GM19468 (cell line): ENCODE measurements around the gene MIF.
"Not testable (repeated sequence)": the region's sequence is repeated elsewhere in the genome, so short reads cannot be mapped to it uniquely, and the experiment has no call there.

ENCODE experiments used
- ATAC-seq: cut with Tn5 transposase; IDR thresholded peaks from one replicate; pipeline ENCODE4 v1.9.1; 2021; ENCODE audit warnings: mild to moderate bottlenecking, moderate library complexity, moderate number of reproducible peaks; ENCODE audit not compliant: unreplicated experiment; ENCODE audit errors: extremely low read depth

The MIF gene

DNA sequence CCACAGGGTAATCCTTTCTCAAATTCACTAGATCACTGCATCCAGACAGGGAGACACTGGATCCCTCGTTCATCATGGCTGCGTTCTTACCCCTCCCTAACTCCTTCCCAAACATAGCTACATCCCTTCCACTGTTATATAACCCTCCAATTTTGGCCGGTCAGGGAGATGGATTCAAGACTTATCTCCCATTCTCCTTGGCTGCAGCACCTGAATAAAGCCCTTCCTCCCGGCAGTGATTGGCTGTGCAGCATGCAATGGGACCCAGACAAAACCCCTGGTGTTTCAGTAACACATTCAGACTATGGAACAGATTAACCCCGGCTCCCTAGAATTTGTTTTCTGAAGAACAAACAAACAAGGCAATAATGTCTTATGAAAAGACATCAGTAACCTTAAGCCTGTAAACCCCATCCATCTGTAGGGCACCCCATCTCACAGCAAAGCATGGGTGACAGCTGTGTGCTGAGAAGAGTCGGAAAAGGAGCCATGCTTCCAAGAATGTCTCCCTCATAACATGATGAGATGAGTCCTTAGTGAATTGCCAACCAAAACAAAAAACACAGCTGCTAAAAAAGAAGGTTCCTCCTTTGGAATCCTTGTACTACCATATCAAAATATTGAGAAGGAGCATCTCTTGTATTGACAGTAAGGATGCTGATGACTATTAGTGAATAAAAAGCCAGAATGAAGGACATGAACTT is 5.0 kb downstream of the MIF start:
- ATAC-seq: no peak

DNA sequence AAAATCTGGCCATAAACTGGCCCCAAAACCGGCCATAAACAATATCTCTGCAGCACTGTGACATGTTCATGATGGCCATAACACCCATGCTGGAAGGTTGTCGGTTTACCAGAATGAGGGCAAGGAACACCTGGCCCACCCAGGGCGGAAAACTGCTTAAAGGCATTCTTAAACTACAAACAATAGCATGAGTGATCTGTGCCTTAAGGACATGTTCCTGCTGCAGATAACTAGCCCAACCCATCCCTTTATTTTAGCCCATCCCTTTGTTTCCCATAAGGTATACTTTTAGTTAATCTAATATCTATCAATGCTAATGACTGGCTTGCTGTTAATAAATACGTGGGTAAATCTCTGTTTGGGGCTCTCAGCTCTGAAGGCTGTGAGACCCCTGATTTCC is 6.0 kb downstream of the MIF start:
- ATAC-seq: not testable (repeated sequence)

DNA sequence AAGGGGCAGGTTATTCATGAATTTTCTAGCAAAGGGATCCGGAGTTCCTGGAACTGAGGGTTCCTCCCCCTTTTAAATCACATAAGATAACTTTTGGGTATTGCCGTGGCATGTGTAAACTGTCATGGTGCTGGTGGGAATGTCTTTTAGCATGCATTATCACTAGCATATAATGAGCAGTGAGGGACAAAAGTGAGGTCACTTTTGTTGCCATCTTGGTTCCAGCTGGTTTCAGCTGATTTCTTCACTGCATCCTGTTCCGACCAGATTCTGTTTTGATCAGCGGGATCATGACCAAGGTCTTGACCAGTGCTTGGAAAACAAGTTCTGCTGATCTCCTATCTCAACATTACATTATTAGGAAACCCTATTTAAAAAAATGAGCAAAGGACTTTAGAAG is 7.4 kb downstream of the MIF start:
- no peak for ATAC-seq

DNA sequence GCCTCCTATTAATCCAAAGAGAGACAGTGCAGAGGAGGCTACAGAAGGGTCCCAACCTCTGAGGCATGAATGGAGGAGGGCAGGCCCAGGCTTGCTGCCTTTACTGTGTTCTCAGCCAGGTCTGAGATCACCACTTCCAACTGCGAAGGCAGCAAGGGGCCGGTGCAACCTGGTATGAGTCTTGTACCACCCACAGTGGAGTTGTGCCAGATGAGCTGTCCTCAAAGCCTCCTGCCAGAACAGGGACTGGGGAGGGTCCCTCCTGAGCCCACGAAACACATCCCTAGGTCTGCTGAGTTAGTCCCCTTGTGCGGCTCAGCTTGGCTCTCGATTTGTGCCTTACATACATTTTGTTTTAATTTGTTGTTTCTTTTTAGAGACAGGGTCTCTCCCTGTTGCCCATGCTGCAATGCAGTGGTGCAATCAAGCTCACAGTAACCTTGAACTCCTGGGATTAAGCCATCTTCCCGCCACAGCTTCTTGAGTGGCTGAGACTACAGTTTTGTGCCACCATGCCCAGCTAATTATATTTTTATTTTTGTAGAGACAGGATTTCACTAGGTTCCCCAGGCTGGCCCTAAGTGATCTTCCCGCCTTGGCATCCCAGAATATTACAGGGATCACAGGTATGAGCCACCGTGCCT is 9.3 kb downstream of the MIF start:
- no peak for ATAC-seq

DNA sequence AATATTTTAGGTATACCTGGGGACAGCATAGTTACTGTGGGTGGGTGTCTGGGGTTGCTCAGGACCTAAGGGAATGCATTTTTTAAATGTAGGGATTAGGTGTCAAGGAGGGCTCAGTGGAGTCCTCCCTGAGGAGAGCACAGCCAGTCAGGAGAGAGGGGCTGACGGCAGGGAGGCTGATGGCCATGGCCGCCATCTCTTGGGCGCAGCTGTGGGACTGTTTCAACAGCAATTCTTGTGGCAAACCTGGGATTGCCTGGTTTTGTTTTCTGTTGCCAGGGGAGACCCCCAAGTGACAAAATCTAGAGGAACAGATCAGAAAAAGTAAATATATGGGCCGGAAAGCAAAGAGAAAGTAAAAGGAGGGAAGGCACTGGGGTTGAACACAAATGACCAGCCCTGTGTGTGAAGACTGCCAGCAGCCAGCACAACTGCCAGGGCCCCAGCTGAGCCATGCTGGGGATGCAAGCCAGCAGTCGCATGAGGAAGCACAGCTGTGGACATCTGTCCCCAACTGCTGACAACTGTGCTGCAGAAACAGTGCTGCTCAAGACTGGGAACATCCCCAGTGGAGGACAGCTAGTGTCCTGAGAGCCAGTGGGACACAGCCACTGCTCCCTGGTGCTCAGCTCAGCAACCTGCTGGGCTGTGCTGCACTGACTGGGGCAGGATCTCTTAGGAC is 10.5 kb downstream of the MIF start:
- no peak for ATAC-seq

DNA sequence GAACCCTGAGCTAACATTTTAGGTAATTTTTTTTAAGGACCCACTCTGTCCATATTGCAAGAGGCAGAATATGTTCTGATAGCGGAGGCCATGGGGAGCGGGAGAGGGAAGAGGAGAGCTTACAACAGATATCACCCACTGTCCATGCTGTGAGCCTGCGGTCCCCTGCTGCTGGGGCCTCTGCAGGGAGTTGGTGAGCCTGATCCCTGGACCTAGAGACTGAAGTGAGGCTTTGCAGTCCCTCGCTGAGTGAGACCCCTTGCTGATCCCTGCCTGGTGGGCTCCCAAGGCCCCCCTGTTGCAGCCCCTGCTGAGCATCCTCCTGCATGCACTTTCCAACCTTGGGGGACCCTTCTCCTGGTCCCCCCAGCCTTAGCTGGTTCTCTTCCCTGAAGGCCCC is 12.5 kb downstream of the MIF start:
- no peak for ATAC-seq

DNA sequence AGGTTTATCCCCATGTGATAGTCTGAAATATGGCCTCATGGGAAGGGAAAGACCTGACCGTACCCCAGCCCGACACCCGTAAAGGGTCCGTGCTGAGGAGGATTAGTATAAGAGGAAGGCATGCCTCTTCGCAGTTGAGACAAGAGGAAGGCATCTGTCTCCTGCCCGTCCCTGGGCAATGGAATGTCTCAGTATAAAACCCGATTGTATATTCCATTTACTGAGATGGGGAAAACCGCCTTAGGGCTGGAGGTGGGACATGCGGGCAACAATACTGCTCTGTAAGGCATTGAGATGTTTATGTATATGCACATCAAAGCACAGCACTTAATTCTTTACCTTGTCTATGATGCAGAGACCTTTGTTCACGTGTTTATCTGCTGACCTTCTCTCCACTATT is 13.2 kb downstream of the MIF start:
- ATAC-seq: not testable (repeated sequence)

DNA sequence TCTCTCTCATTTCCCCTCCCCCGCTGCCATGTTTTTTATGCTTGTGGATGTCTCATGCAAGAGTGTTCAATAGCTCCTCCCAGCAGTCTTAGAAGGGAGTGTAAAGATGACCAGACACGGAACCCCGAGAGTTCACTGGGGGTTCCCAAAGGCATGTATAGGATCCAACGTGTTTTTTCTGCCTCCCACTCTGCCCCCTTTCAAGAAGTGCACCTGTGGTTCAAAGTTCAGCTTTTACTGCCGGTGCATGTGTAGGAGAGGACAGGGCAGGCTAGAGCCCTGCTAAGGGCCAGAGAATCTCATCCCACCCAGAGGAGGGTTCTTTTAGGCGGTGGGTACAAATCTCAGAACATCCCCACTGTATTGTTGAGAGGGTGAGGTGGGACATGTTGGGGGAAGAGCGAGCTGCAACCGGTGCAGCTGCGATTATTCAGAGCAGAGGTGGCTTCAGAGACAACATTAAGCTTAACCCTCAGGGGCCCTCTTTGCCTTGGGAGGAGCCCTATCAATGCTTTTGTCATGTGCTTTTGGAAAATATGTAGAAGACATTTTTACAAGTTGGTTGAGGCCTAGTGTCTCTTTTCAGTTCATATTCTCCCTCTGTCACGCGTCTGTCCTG is 14.5 kb downstream of the MIF start:
- no peak for ATAC-seq

DNA sequence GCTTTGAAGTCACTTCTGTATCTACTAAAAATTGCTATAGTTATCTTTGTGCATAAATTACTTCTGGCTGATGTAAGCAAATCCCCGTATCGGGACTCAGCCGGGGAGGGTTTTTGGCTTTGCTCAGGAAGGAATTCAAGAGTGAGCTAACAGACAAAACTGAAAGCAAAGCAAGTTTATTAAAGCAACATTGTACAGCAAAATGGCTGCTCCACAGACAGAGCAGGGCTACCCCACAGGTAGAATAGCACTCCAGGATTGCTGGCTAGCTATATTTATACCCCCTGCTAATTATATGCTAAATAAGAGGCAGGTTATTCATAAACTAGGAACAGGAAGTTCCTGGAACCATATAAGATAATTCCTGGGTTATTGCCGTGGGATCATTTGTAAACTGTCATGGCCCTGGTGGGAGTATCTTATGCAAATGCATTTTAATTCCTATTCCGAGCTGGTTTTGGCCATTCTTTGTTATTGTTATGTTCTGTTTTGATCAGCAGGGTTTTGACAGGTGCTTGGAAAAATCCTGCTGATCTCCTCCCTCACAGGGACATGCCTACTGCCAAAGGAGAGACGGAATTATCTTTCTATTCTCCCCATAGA is 15.2 kb downstream of the MIF start:
- no peak for ATAC-seq

DNA sequence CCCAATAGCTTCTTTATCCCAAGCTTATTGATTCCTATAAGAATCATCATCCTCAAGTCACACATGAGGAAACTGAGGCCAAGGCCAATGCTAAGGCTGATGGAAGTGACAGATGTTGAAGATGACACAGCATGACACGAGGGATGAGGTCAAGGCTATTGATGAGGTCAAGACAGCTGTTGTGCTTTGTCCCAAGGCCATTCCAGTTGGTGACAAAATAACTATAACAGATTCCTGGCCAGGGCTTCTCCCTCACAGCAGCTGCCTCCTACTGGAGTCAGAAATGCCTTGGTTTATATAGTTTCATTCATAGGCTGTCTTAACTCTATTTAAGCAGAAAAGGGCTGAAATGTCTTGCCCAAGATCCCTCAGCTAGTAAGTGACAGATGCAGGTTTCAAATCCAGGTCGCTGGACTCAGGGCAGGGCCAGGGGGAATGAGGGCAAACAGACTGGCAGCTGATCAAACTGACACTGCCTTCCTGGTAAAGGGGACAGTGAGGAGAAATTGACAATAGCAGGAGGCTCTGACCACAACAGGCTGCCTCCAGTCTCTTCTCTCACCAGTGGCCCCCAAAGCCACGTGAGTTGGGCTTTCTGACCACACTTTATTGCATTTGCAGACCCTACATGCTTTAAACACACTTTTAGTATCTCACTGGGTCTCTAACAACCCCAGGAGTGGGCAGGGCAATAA is 16.5 kb downstream of the MIF start:
- ATAC-seq: no peak

DNA sequence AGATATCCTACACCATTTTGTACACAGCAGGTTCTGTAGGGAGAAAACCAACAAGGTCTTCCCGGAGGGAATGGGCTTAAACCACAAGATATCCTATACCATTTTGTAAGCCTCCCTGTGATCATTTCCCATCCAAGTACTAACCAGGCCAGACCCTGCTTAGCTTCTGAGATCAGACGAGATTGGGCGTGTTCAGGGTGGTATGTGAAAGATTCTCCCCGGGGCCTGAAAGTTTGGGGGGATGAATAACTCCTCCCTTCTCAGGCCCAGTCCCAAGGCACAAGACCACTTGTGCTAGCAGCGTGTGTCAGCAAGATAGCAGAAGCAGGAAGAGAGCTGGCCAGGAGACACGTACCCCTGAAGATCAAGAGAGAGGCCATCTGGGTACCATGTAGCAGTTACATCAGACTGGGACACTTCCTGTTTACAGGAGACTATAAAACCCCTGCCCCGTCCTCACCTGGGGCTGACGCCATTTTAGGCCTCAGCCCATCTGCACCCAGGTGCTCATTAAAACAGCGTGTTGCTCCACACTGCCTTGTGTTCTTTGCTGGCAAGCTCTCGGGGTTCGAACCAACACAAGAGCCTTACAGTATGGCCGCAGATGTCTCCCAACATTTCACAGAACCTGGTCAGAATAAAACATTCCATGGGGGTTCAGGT is 17.3 kb downstream of the MIF start:
- ATAC-seq: no peak

DNA sequence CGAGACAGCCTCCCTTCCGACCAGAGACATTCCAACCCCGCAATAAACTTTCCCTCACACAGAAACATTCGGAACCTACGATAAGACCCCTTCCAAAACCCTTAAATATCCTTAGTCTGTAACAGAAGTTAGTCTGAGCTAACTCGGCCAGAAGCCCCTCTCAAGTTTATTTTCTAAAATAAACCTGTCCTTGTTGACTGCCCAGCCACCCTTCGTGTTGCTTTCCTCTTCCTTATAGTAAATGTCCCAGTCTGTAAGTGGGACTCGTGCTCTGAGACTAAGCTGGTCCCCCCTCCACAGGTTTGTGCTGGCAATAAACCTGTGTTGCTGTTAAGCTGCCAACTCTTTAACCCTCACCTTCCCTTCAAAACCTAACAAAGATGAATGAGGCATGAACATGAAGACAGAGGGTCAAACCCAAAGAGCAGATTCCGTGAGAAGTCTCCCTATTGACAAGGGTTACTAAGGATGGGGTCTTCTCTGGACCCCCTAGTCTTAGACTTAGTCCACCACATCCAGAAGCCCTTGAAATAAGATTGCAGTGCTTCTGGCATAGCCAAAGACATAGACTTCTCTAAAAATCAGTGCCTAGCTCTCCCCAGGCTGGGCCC is 18.2 kb downstream of the MIF start:
- ATAC-seq: no peak

DNA sequence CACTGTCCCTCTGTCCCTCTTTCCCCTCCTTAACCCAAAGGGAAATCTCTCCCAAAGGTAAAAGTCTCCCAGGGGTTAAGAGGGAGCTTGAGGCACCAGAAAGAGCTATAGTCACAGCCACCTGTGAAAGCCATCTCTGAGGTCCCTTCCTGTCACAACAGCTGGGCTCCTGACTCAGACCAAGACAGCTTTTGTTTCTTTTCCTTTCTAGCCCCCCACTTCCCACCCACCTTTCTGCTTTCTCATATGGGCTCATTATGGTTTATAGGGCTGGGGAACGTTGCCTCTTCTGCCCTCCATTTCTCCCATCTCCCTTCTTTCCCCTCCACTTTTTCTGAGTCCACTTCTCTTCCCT is 19.1 kb downstream of the MIF start:
- no peak for ATAC-seq

DNA sequence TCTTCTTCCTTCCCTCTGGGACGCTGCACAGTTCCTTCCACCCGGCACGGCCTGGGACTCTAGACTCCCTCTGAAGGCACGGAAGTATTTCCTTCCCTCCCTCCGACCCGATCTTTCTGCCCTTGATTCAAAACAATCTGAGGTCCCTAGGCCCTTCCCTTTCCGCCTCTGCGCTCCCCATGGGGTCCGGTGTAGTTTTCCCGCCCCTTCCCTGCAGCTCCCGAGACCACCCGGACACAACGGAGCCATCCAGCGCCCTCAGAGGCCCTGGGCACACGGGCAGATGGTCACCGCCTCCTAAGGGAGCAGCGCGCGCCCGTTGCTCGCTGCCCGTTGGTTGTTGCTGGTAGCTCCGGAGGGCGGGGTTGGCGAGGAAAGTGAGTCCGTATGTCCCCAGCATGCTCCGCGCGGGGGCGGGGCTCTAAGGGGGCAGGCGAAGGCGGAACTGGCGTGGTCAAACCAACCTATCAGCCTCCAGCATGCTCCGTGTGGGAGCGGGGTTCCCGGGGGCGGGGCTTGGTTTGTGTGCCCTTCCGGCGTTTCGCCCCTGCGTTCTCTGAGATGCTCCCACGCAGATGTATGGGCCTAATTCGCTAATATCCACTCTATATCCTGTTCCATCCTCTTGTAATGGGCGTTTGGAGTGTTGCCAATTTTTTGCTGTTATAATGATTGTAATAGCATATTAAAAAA is 19.6 kb downstream of the MIF start:
- peak; percentile 66 for ATAC-seq

DNA sequence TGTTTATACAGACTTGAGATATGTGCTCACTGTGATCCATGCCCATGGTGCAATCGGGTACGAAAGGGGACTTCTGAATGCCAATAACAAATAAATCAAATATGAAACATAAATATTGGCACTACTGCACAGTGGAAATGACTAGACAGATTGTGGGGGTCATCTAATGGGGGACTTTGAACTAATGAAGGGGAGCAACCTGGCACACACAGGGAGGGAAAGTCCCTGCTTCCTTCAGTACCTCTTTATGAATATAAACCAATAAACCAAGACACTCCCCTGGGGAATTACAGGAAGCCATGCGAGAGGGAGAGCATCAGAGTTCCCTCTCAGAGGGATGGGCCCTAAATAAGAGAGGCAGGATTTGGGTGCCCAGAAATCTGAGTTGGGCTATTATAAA is 21.1 kb downstream of the MIF start:
- ATAC-seq: no peak

DNA sequence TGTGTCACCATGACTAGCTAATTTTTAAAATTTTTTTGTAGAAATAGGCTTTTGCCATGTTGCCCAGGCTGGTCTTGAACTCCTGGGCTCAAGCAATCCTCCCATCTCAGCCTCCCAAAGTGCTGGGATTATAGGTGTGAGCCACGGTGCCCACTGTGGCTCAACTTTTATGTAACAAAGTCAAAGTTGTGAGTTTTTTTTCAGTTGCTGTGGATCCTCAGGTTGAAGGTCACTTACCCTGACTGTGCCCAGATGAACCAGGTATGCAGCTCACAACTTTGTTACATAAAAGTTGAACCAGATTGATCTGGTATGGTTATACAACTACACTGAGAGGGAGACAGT is 26.1 kb downstream of the MIF start:
- ATAC-seq: not testable (repeated sequence)

DNA sequence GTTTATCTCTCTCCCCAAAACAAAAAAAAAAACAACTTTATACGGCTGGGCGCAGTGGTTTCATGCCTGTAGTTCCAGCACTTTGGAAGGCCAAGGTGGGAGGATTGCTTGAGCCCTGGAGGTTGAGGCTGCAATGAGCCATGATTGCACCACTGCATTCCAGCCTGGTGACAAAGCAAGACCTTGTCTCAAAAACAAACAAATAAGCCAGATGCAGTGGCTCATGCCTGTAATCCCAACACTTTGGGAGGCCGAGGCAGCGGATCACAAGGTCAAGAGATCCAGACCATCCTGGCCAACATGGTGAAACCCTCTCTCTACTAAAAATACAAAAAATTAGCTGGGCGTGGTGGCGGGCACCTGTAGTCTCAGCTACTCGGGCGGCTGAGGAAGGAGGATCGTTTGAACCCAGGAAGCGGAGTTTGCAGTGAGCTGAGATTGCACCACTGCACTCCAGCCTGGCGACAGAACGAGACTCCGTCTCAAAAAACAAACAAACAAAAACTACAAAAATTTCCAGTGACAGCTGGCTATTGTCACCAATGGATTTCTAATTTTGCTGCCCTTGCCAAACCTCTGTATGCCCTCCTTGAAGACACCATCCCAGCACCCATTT is 27.5 kb downstream of the MIF start:
- ATAC-seq: not testable (repeated sequence)

DNA sequence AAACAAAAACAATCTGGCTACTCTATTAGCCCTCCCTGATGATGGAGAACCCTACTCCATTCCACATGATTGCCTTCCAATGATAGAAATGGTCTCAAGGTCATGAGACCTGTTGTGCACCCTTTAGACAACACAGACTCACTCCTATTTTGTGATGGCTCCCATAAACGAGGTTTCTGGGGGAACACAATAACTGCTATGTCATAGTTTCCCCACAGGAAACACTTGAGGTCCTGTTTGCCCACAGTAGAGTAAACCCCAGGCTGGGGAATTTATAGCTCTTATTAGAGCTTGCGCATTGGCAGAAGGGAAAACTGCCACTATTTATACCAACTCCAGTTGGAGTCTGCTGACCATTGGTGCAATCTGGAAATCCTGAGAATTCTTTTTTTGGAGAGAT is 28.7 kb downstream of the MIF start:
- ATAC-seq: no peak
